GM21786 (cell line): Measurements from ENCODE around the gene HES5.

ENCODE experiments used
- ATAC-seq: cut with Tn5 transposase; IDR thresholded peaks from one replicate; pipeline ENCODE4 v1.9.1; 2021; ENCODE audit not compliant: unreplicated experiment

The HES5 gene

GRCh38 chr1:2480986-2481364, 49.1 kb downstream of the HES5 start:
- no peak for ATAC-seq

- ATAC-seq: no peak
Measured at GRCh38 chr1:2480236-2480985, 49.7 kb downstream of the HES5 start.

- ATAC-seq: no peak
Measured at GRCh38 chr1:2479618-2480017, 50.4 kb downstream of the HES5 start.

DNA sequence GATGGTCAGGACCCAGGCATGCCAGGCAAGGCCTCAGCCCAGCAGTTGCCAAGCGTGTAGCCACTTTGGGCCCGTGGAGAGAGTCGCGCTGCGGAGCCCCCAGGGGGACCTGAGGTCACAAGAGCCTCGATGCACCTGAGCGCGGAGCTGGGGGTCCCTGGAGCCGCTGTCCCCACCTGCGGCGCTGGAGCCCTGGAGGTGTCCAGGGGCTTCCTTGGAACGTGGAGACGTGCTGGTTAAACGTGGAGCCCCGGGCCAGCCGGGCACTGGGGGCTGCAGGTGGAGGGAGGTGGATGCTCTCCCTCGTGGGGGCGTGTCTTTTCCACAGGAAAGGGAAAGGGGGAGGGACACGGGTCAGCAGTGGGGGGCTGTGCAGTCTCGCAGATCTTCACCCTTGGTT, 50.9 kb downstream of the HES5 start:
- ATAC-seq: no peak
